Transverse colon (tissue), 4 donors: Measurements from ENCODE around the gene UBAC2. TPM values are rescaled to one million over a fixed set of nuclear protein-coding genes. Genes with fewer than 3 reads are reported as not detected.

Experiments used
- DNase-seq: peaks from one replicate; pipeline ENCODE4 v3.0.0-alpha.2; 2019
- H3K27ac ChIP-seq, 4 donors: fragments of 200-600 bp; sonication (generic); 2 replicates each; pipeline ENCODE4 v1.5.1; 2016 to 2018; ENCODE audit warnings: inconsistent platforms in 4 of 4
- H3K27me3 ChIP-seq: fragments of 200-600 bp; sonication (generic); 2 replicates; pipeline ENCODE4 v1.5.1; 2017; ENCODE audit warnings: inconsistent platforms
- H3K36me3 ChIP-seq, 4 donors: fragments of 200-600 bp; sonication (generic); 2 replicates each; pipeline ENCODE4 v1.5.1; 2017 to 2019; ENCODE audit warnings: inconsistent platforms in 4 of 4
- H3K4me1 ChIP-seq, 4 donors: fragments of 200-600 bp; sonication (generic); 2 replicates each; pipeline ENCODE4 v1.5.1; 2017 to 2020; ENCODE audit warnings: inconsistent platforms in 4 of 4
- H3K4me3 ChIP-seq, 4 donors: fragments of 200-600 bp; sonication (generic); 1 replicate in 1 of 4; 2 replicates in 3 of 4; pipeline versions ENCODE4 v1.5.1 to v1.6.1; 2017 to 2019; ENCODE audit warnings: inconsistent platforms in 4 of 4
- H3K9me3 ChIP-seq, 2 donors: fragments of 200-600 bp; sonication (generic); 2 replicates each; pipeline ENCODE4 v1.5.1; 2017 to 2019; ENCODE audit warnings: inconsistent platforms in 2 of 2
- CTCF ChIP-seq, 5 experiments: fragments of 200-600 bp in 3 of 5; fragments of 450-650 bp in 2 of 5; sonication (generic) in 3 of 5; IDR thresholded peaks; 1 replicate in 2 of 5; 2 replicates in 3 of 5; pipeline ENCODE4 v1.5.1; 2016 to 2017; ENCODE audit warnings: antibody characterized with exemption in 5 of 5, inconsistent platforms in 3 of 5, mild to moderate bottlenecking in 2 of 5, moderate library complexity in 1 of 5
- EP300 ChIP-seq: sonication (generic); formaldehyde crosslinking; IDR thresholded peaks from one replicate; pipeline ENCODE4 v1.6.1; 2017; ENCODE audit warnings: antibody characterized with exemption, low read depth
- POLR2A ChIP-seq: fragments of 450-650 bp; IDR thresholded peaks from one replicate; pipeline ENCODE4 v1.6.1; 2016; ENCODE audit warnings: antibody characterized with exemption, mild to moderate bottlenecking, moderate library complexity
- POLR2AphosphoS5 ChIP-seq, 3 donors: sonication (generic); formaldehyde crosslinking; IDR thresholded peaks; one replicate each; pipeline ENCODE4 v1.6.1; 2016; ENCODE audit warnings: antibody characterized with exemption in 3 of 3
- WGBS, 2 donors: methylation state at CpG; one replicate each; pipeline ENCODE4 v1.1.5; 2018; ENCODE audit warnings: low coverage in 1 of 2; 5-methylcytosine and 5-hydroxymethylcytosine counted together
- in situ Hi-C, 4 donors: fragments of 200-750 bp; cut with MboI; loops; one replicate each; pipeline versions ENCODE4 v1.15.0 to v1.15.1; 2017; ENCODE audit warnings: low sequenced_read_pairs in 3 of 4, low pct_ligation_motif_present in 1 of 4, low pct_unique_long_range_greater_than_20kb in 1 of 4
- intact Hi-C: fragments of 100-400 bp; cut with DNase I; formaldehyde crosslinking; loops from one replicate; pipeline ENCODE4 v1.15.1; 2023; ENCODE audit warnings: low total_unique reads
- total RNA-seq, 4 donors: library from RNA; depleted of rRNA; stranded (reverse); fragments of >200 nt; gene quantifications; one replicate each; pipeline ENCODE4 v1.1.0, GENCODE V29; 2016

The UBAC2 gene
- total RNA-seq, 4 donors from 2014 or later, result 34.4 to 77.3 (median 66.5) TPM

GRCh38 chr13:99267927-99268326 is 67.3 kb downstream of the UBAC2 start:
- Histone ChIP-seq H3K4me3 (no peak overlapping the region), H3K9me3 (peaks cover 0 to 10% of the 10 kb centered on the region in 2 donors), H3K36me3 (no peaks in the 10 kb centered on the region), H3K27me3 (no peaks in the 10 kb centered on the region), H3K4me1 (peaks cover 0 to 11% (median under 1%) of the 10 kb centered on the region in 4 donors), H3K27ac (no peak overlapping the region)
- DNase-seq, result no peak
- intact Hi-C loops, result loop anchor here (5.0 kb wide), 1 partner anchor 91 kb away; no protein-coding TSS in a partner anchor
- WGBS, 2 donors, result 91 to 92% methylated on average over 2 to 4 of the region's 4 CpGs
- no peak for TF ChIP-seq EP300
- TF ChIP-seq POLR2AphosphoS5 (IDR thresholded peaks at IDR 0.05), result no peak
- no peak for TF ChIP-seq POLR2A
- TF ChIP-seq CTCF (IDR thresholded peaks at IDR 0.05), result no peak
- in situ Hi-C loops, result loop anchor here in 1 of 4 donors (5.0 to 10.0 kb wide), 2 partner anchors 93 to 169 kb away; no protein-coding TSS in a partner anchor

GRCh38 chr13:99268822-99269221 is 68.2 kb downstream of the UBAC2 start:
- 95 to 96% methylated on average over 3 of the region's 3 CpGs for WGBS, 2 donors
- no peak for TF ChIP-seq POLR2AphosphoS5 (IDR thresholded peaks at IDR 0.05)
- TF ChIP-seq EP300, result no peak
- no peak for TF ChIP-seq CTCF (IDR thresholded peaks at IDR 0.05)
- no peak for TF ChIP-seq POLR2A
- Histone ChIP-seq H3K4me3 (no peak overlapping the region), H3K9me3 (peaks cover 0 to 10% of the 10 kb centered on the region in 2 donors), H3K36me3 (no peaks in the 10 kb centered on the region), H3K27ac (no peak overlapping the region), H3K27me3 (no peaks in the 10 kb centered on the region), H3K4me1 (peaks cover 0 to 8% (median 0%) of the 10 kb centered on the region in 4 donors)
- DNase-seq, result no peak
- in situ Hi-C loops, result loop anchor here in 1 of 4 donors (5.0 to 10.0 kb wide), 2 partner anchors 94 to 168 kb away; no protein-coding TSS in a partner anchor
- intact Hi-C loops, result loop anchor here (5.0 kb wide), 1 partner anchor 92 kb away; no protein-coding TSS in a partner anchor

GRCh38 chr13:99269627-99270241 is 69.1 kb downstream of the UBAC2 start:
- TF ChIP-seq EP300 (no peak), CTCF (IDR thresholded peaks at IDR 0.05) (peak; percentile 50 to 62 (median 58))
- in situ Hi-C loops, result loop anchor here (5.0 to 10.0 kb wide), 3 partner anchors 95 to 168 kb away; no protein-coding TSS in a partner anchor

GRCh38 chr13:99270518-99270917 is 69.9 kb downstream of the UBAC2 start:
- in situ Hi-C loops, result loop anchor here in 3 of 4 donors (5.0 to 10.0 kb wide), 2 partner anchors 164 to 167 kb away; no protein-coding TSS in a partner anchor
- 80 to 83% methylated on average over 2 of the region's 2 CpGs for WGBS, 2 donors
- peak overlapping the region; percentile 13 to 43 (median 21) for H3K27ac ChIP-seq
- peaks cover 0 to 10% of the 10 kb centered on the region in 2 donors for H3K9me3 ChIP-seq
- intact Hi-C loops, result no loop called here
- DNase-seq, result no peak
- H3K4me3 ChIP-seq, result no peak overlapping the region
- TF ChIP-seq EP300 (no peak), POLR2A (no peak), POLR2AphosphoS5 (IDR thresholded peaks at IDR 0.05) (no peak), CTCF (IDR thresholded peaks at IDR 0.05) (no peak)
- no peaks in the 10 kb centered on the region for H3K27me3 ChIP-seq
- peaks cover 0 to 7% (median 0%) of the 10 kb centered on the region in 4 donors for H3K4me1 ChIP-seq
- no peaks in the 10 kb centered on the region for H3K36me3 ChIP-seq

More at GRCh38 chr13:99269627-99270241, 69.1 kb downstream of the UBAC2 start:
- DNase-seq, result no peak
- 55 to 60% methylated on average over 3 of the region's 3 CpGs for WGBS, 2 donors
- Histone ChIP-seq H3K4me1 (peaks cover 0 to 8% (median 0%) of the 10 kb centered on the region in 4 donors), H3K36me3 (no peaks in the 10 kb centered on the region), H3K27ac (peak overlapping the region in 2 of 4 donors; percentile 7 to 13), H3K27me3 (no peaks in the 10 kb centered on the region), H3K9me3 (peaks cover 0 to 10% of the 10 kb centered on the region in 2 donors), H3K4me3 (no peak overlapping the region)
- intact Hi-C loops, result loop anchor here (5.0 kb wide), 1 partner anchor 92 kb away; no protein-coding TSS in a partner anchor
